Panc1 (cell line): Measurements from ENCODE around the gene METTL27. TPM values are rescaled to one million over a fixed set of nuclear protein-coding genes. Genes with fewer than 3 reads are reported as not detected.
A peak's percentile ranks its signal among the peaks of the same experiment; 100 is the strongest.

ENCODE experiments used
- ATAC-seq: fragments of 200-7000 bp; cut with Tn5 transposase; 2 replicates; pipeline ENCODE4 v1.9.1; 2020; ENCODE audit warnings: mild to moderate bottlenecking, moderate library complexity
- BruUV-seq: library from RNA; stranded (reverse); fragments of 400-500 nt; replicated peaks from 2 replicates; lab custom pipeline; 2021; lab: Mats Ljungman, UMichigan
- CTCF ChIA-PET: fragments of 300-600 bp; sonication (Branson Sonifier 250); formaldehyde crosslinking; loops from one replicate; lab custom pipeline; 2022; ENCODE audit warnings: antibody characterized with exemption; lab: Charles Lee
- POLR2A ChIA-PET: fragments of 300-600 bp; sonication (Branson Sonifier 250); formaldehyde crosslinking; loops from one replicate; lab custom pipeline; 2022; ENCODE audit warnings: antibody characterized with exemption; lab: Charles Lee
- DNase-seq: peaks from one replicate; pipeline ENCODE4 v3.0.0-alpha.2; 2010; ENCODE audit warnings: low read depth, low spot score
- H3K27ac ChIP-seq: 2 replicates; pipeline ENCODE4 v1.5.1; 2011; ENCODE audit warnings: mild to moderate bottlenecking, low read length, inconsistent platforms
- H3K27me3 ChIP-seq: fragments of 200-500 bp; sonication (Bioruptor generic); 2 replicates; pipeline ENCODE4 v1.6.0; 2014; ENCODE audit warnings: low read length, inconsistent platforms; ENCODE audit not compliant: control insufficient read depth, insufficient read depth
- H3K36me3 ChIP-seq: fragments of 200-500 bp; sonication (Bioruptor generic); 2 replicates; pipeline ENCODE4 v1.5.1; 2014; ENCODE audit warnings: inconsistent platforms, mild to moderate bottlenecking, low read length, moderate library complexity; ENCODE audit not compliant: control insufficient read depth, insufficient read depth
- H3K4me1 ChIP-seq: 2 replicates; pipeline ENCODE4 v1.5.1; 2011; ENCODE audit warnings: inconsistent platforms, mild to moderate bottlenecking, low read length, moderate library complexity; ENCODE audit not compliant: control insufficient read depth, insufficient read depth
- H3K4me3 ChIP-seq, 2 experiments: 2 replicates each; pipeline ENCODE4 v1.5.1; 2011 to 2012; ENCODE audit warnings: low read depth in 2 of 2, low read length in 2 of 2, mild to moderate bottlenecking in 2 of 2, inconsistent platforms in 1 of 2, moderate library complexity in 1 of 2
- H3K9me3 ChIP-seq: fragments of 200-500 bp; sonication (Bioruptor generic); 2 replicates; pipeline ENCODE4 v1.5.1; 2014; ENCODE audit warnings: low read depth, mild to moderate bottlenecking, inconsistent platforms, low read length, moderate library complexity; ENCODE audit not compliant: control insufficient read depth, insufficient read depth
- CTCF ChIP-seq: fragments of 450-650 bp; IDR thresholded peaks from 2 replicates; pipeline ENCODE4 v1.5.1; 2017; ENCODE audit warnings: mild to moderate bottlenecking
- POLR2AphosphoS5 ChIP-seq: IDR thresholded peaks from 2 replicates; pipeline ENCODE4 v1.6.1; 2012; ENCODE audit warnings: mild to moderate bottlenecking, low read depth, low read length, moderate library complexity
- REST ChIP-seq, 2 experiments: IDR thresholded peaks; 2 replicates each; pipeline ENCODE4 v1.6.1; 2011 to 2012; ENCODE audit warnings: low read depth in 2 of 2, control low read depth in 1 of 2, low read length in 1 of 2, mild to moderate bottlenecking in 1 of 2, moderate library complexity in 1 of 2; ENCODE audit not compliant: insufficient read depth in 1 of 2
- SIN3A ChIP-seq: IDR thresholded peaks from 2 replicates; pipeline ENCODE4 v1.6.1; 2012; ENCODE audit warnings: low read depth, mild to moderate bottlenecking, low read length, moderate library complexity, borderline replicate concordance; ENCODE audit not compliant: insufficient read depth
- TCF7L2 ChIP-seq: IDR thresholded peaks from 2 replicates; pipeline ENCODE4 v1.6.1; 2011; ENCODE audit warnings: mild to moderate bottlenecking, low read depth, low read length, inconsistent platforms
- in situ Hi-C: cut with HindIII; loops from 2 replicates; pipeline ENCODE4 v1.10.0; 2016; ENCODE audit warnings: low sequenced_read_pairs, low pct_unique_long_range_greater_than_20kb
- intact Hi-C: fragments of 100-400 bp; cut with micrococcal nuclease; formaldehyde crosslinking; loops from one replicate; pipeline ENCODE4 v1.10.0; 2022; ENCODE audit not compliant: unreplicated experiment
- total RNA-seq: library from RNA; stranded (reverse); gene quantifications from one replicate; pipeline ENCODE4 v1.2.1, GENCODE V29; 2021; ENCODE audit not compliant: unreplicated experiment

Gene METTL27
- total RNA-seq, 1 experiment from 2014 or later, result 3.4 TPM

GRCh38 chr7:73871163-73872011, 29.1 kb upstream of the METTL27 start:
- no peaks in the 10 kb centered on the region for H3K36me3 ChIP-seq
- in situ Hi-C loops (no loop called here), intact Hi-C loops (no loop called here)
- ATAC-seq, result peak; percentile 24; the same call in 1 of the 2 replicates
- no peaks in the 10 kb centered on the region for H3K9me3 ChIP-seq
- no peak overlapping the region for H3K27ac ChIP-seq
- TF ChIP-seq CTCF (no peak), POLR2AphosphoS5 (no peak), SIN3A (no peak), TCF7L2 (no peak), REST (IDR thresholded peaks at IDR 0.05; ENCODE audit: insufficient read depth in 1 of 2, low read depth in 2 of 2, low read length in 1 of 2) (no peak)
- no peak overlapping the region for H3K4me3 ChIP-seq
- H3K27me3 ChIP-seq, result no peaks in the 10 kb centered on the region
- POLR2A ChIA-PET, result interaction anchor here (0.6 kb wide), 1 partner anchor 133 kb away, joined by 4 read pairs; no protein-coding TSS in a partner anchor
- peaks cover 8% of the 10 kb centered on the region for H3K4me1 ChIP-seq
- DNase-seq, result no peak
- CTCF ChIA-PET, result no interaction called here
- BruUV-seq, result no TSS peak

- no peak for DNase-seq
- ChIA-PET CTCF (interaction anchor here (0.6 to 0.9 kb wide), 2 partner anchors 157 to 212 kb away, joined by 3 to 5 read pairs; no protein-coding TSS in a partner anchor), POLR2A (no interaction called here)
- ATAC-seq, result peak; percentile 2; the same call in 1 of the 2 replicates
- H3K9me3 ChIP-seq, result no peaks in the 10 kb centered on the region
- in situ Hi-C loops, result no loop called here
- no peak overlapping the region for H3K4me3 ChIP-seq
- BruUV-seq, result no TSS peak
- no peaks in the 10 kb centered on the region for H3K36me3 ChIP-seq
- H3K27ac ChIP-seq, result no peak overlapping the region
- H3K27me3 ChIP-seq, result no peaks in the 10 kb centered on the region
- no peak for TF ChIP-seq TCF7L2
- no peak for TF ChIP-seq SIN3A
- TF ChIP-seq CTCF, result no peak
- TF ChIP-seq REST (IDR thresholded peaks at IDR 0.05; ENCODE audit: insufficient read depth in 1 of 2, low read depth in 2 of 2, low read length in 1 of 2), result no peak
- TF ChIP-seq POLR2AphosphoS5, result no peak
- intact Hi-C loops, result no loop called here
- H3K4me1 ChIP-seq, result peaks cover 8% of the 10 kb centered on the region
Measured at GRCh38 chr7:73870041-73870492, 27.8 kb upstream of the METTL27 start.
